SH-SY5Y (cell line): ENCODE results near the gene TFF3.

Experiments
- GATA2 ChIP-seq: IDR thresholded peaks from 2 replicates; pipeline ENCODE4 v1.6.1; 2011; ENCODE audit warnings: mild to moderate bottlenecking, low read depth, low read length
- GATA3 ChIP-seq: IDR thresholded peaks from 2 replicates; pipeline ENCODE4 v1.6.1; 2011; ENCODE audit warnings: low read depth, mild to moderate bottlenecking, low read length, moderate library complexity

DNA sequence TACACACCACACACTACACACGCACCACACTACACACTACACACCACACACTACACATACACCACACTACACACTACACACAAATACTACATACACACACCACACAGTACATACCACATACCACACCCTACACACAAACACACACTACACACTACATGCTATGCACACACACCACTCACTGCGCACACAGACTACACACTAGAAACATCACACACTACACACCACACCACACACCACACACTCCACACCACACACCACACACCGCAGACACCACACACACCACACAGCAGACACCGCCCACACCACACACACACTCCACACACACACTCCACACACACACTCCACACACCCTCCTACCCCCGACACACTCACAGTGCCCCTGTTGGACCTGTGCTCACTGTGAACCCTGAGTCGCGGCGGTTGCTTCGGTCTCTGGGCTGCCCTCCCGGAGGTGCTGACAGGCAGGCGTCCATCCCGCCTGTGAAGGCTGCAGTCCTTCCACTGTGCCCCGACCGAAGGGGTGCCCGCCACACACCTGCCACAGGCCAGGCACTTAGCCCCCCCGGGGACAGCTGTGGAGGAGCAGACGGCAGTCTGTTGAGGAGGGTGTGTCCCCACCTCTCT is 21.4 kb downstream of the TFF3 start:
- TF ChIP-seq GATA3 = no peak
- no peak for TF ChIP-seq GATA2
